ENCODE results near the gene RPS23. TPM values are rescaled to one million over a fixed set of nuclear protein-coding genes. Genes with fewer than 3 reads are reported as not detected.

Gene RPS23
- polyA plus RNA-seq = 3,808 TPM

DNA sequence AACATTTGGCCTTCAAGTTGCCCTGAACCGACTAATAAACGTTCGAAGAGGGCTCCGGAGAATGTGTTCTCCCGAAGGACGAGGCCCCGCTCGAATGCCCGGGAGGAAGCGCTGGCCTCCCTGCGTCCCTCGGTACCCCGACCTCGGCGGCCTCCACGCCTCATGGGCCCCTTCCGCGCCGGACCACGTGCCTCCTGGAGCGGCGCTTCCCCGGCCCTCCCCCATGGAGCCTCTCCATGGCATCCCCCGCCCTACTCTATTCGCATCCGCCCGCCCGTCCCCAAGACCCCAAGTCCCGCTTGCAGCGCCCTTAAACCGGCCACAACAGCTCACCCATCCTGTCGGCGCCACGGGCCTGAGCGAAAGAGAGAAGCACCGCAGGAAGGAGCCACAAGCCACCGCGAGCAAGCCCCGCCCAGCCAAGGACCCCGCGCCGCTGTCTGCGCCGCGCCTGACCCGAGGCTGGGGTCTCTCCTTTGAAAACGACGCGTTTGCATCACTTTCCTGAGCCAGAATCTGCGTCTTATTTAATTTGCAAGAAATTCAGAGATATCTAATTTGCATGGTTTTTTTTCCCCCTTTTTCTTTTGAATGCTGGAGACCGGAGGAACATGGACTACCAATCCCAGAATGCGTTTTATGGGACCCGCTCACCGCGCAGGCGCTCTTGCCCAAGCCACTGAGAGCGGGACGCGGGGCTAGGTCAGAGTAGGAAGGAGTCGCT, at the start of gene RPS23:
Gene RPS23, minus strand, starts transcription at position 368 of the 724 bp plus-strand sequence. Its CDS starts 31 bp downstream, at position 337.
- Mint-ChIP-seq H3K27me3 (no peaks in the 10 kb centered on the region), H3K27ac (peak within 1 kb of the TSS; percentile 97 to 99 (median 98)), H3K4me1 (peaks cover 22 to 49% (median 28%) of the 10 kb centered on the region in 3 donors), H3K36me3 (peaks cover 24% of the 10 kb centered on the region), H3K4me3 (peak within 1 kb of the TSS; percentile 90 to 99 (median 96)), H3K9me3 (no peaks in the 10 kb centered on the region)

DNA sequence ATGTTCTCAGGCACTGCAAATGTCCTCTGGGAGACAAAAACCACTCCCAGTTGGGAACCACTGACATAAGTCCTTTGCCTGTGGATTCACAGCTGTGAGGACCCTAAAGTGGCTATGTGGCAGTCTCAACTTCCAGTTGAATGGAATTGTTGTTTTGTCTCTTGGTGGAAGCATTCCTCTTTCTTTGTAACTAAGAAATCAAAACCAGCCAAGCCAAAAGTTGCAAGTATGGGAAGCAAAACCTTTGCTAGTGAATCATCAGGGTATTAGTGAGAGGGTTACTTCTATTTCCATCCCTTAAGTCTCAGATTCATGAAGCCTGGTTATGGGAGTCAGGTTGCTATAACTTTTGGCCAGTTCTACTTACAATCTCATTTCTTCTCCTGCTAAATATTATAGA, 49.8 kb upstream of the RPS23 start:
- no peaks in the 10 kb centered on the region for H3K9me3 Mint-ChIP-seq
- no peak overlapping the region for H3K4me3 Mint-ChIP-seq
- H3K4me1 Mint-ChIP-seq = no peaks in the 10 kb centered on the region
- H3K36me3 Mint-ChIP-seq = peaks cover 3% of the 10 kb centered on the region
- H3K27ac Mint-ChIP-seq = no peak overlapping the region
- H3K27me3 Mint-ChIP-seq = peaks cover 1% of the 10 kb centered on the region

GRCh38 chr5:82325996-82326395, 47.8 kb upstream of the RPS23 start:
- Mint-ChIP-seq H3K4me3 (no peak overlapping the region), H3K36me3 (peaks cover 3% of the 10 kb centered on the region), H3K9me3 (peaks cover 0 to 4% (median 0%) of the 10 kb centered on the region in 3 donors), H3K4me1 (no peaks in the 10 kb centered on the region), H3K27me3 (peaks cover 1% of the 10 kb centered on the region), H3K27ac (no peak overlapping the region)

GRCh38 chr5:82325155-82325554, 47.0 kb upstream of the RPS23 start:
- peaks cover 3% of the 10 kb centered on the region for H3K36me3 Mint-ChIP-seq
- H3K4me3 Mint-ChIP-seq = no peak overlapping the region
- no peaks in the 10 kb centered on the region for H3K4me1 Mint-ChIP-seq
- H3K27me3 Mint-ChIP-seq = peaks cover 2% of the 10 kb centered on the region
- peaks cover 0 to 4% (median 0%) of the 10 kb centered on the region in 3 donors for H3K9me3 Mint-ChIP-seq
- no peak overlapping the region for H3K27ac Mint-ChIP-seq

DNA sequence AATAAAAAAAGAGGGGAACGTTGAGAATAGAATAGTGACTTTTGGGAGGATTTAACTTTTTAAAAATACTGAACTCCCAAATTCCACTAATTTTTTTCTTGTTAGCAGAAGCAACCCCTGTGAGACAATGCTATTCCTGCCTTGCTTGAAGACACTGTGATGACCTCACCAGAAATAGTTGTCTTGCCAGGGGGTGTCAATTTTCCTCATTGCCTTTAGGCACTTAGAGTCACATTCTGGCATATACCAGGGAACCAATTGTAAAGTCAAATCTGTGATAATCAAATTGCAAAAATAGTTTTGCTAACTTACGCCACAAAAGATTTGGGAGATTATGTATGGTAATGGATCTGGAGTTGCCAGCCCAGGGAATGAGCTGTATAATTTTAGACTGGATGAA, 42.8 kb upstream of the RPS23 start:
- Mint-ChIP-seq H3K27ac (no peak overlapping the region), H3K9me3 (peaks cover 0 to 4% (median 0%) of the 10 kb centered on the region in 3 donors), H3K27me3 (peaks cover 6% of the 10 kb centered on the region), H3K36me3 (no peaks in the 10 kb centered on the region), H3K4me3 (no peak overlapping the region), H3K4me1 (no peaks in the 10 kb centered on the region)

DNA sequence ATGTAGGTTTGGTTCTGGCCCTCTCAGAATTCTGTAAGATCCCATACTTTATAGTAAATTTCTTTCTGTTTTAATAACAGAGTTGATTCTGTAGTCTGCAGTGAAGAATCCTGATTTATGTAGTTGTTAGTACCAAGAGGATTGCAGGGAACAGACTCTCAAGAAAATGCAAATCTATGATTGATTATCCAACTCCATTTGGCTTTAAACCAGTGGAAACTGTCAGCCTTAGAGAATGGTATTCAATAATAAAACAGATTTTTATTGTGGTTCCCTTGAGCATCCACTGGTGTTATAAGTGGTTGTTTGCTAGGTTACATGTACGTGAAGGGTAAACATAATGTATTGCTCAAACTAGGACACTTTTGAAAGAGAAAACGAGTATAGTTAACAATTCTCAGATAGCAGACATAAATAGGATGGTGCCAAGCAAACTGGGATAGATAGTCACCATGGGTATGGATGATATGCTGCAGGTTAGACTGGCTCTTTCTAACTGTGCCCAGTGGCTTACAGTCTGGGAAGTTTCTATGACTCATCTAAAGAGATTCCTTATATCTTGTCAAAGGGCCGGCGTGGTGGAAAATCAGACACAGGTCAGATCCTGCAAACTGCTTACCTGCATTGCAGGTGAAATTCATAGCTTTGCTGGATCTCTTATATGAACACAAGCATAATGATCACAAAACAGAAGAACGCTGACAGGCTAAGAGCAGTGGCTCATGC, 41.7 kb upstream of the RPS23 start:
- Mint-ChIP-seq H3K27me3 (peaks cover 6% of the 10 kb centered on the region), H3K9me3 (peaks cover 0 to 4% (median 0%) of the 10 kb centered on the region in 3 donors), H3K4me3 (no peak overlapping the region), H3K36me3 (peaks cover 2% of the 10 kb centered on the region), H3K27ac (no peak overlapping the region), H3K4me1 (no peaks in the 10 kb centered on the region)

DNA sequence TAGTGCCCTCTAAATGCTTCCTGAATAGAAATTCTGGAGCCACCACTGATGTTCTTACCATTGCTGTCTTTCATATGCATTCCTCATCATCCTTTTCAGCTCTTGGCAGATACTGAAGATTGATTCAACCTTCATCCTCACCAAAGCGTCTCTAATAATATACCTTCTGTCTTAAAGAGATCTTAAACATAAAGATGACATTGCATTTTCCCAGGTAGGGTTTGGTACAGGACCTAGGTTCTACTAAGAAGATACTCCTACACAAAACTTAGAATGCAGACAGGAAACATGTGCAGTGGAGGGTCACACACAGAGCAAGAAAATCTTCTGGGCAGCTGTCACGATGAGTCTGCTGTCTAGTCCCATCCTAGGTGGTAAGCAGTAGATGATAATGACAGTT, 41.0 kb upstream of the RPS23 start:
- Mint-ChIP-seq H3K4me1 (no peaks in the 10 kb centered on the region), H3K4me3 (no peak overlapping the region), H3K27me3 (peaks cover 6% of the 10 kb centered on the region), H3K9me3 (peaks cover 0 to 4% (median 0%) of the 10 kb centered on the region in 3 donors), H3K27ac (no peak overlapping the region), H3K36me3 (peaks cover 2% of the 10 kb centered on the region)

DNA sequence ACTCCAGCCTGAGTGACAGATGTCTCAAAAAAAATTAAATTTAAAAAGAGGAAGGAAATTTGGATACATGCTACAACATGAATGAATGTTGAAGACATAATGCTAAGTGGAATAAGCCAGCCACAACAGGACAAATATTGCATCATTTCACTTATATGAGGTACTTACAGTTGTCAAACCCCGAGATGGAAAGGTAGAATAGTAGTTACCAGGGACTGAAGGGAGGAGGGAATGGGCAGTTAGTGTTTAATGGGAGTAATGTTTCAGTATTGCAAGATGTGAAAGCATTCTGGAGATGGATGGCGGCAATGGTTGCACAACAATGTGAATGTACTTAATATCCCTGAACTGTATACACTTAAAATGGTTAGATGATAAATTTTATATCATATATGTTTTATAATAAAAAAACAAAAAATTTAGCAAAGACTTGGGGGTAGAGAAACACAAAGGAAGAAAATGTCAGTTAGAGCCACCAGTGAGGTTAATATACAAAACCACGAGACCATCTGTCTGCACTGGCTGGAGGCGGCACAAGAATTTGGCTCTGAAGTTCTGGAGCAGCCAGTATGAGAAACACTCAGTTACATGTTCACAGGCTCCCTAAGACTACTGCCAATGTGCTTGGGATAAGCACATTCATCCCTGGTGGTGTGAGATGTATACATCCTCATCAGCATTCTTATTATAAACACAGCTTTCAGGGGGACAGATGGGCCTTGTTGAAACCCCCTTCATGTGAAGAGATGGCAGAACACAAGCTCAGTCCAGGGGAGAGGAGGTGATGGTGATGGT, 37.0 kb upstream of the RPS23 start:
- no peak overlapping the region for H3K27ac Mint-ChIP-seq
- no peaks in the 10 kb centered on the region for H3K4me1 Mint-ChIP-seq
- H3K9me3 Mint-ChIP-seq = no peaks in the 10 kb centered on the region
- H3K36me3 Mint-ChIP-seq = peaks cover 7% of the 10 kb centered on the region
- no peak overlapping the region for H3K4me3 Mint-ChIP-seq
- H3K27me3 Mint-ChIP-seq = peaks cover 5% of the 10 kb centered on the region

DNA sequence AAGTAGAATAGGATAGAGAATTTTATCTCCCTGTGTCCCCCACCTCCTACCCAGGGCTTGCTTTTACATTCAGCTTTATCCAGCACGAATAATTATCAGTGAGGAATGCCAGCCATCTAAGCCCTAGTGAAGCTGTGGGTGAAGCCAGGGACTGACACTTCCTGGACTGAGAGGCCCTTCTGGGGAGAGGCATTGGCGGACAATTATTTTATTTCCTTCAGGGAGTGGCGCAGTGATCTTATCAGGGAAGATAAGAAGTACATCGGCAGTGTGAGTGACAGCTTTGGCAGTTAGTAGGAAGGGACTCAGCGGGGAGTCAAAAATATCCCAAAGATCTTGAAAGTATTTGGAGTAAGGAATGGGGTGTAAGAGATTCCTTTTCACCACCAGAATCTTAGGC, 34.9 kb upstream of the RPS23 start:
- no peaks in the 10 kb centered on the region for H3K4me1 Mint-ChIP-seq
- no peak overlapping the region for H3K27ac Mint-ChIP-seq
- peaks cover 2 to 6% (median 2%) of the 10 kb centered on the region in 3 donors for H3K9me3 Mint-ChIP-seq
- H3K27me3 Mint-ChIP-seq = peaks cover 2% of the 10 kb centered on the region
- H3K36me3 Mint-ChIP-seq = peaks cover 12% of the 10 kb centered on the region
- H3K4me3 Mint-ChIP-seq = no peak overlapping the region

- H3K27ac Mint-ChIP-seq = no peak overlapping the region
- H3K4me1 Mint-ChIP-seq = no peaks in the 10 kb centered on the region
- H3K36me3 Mint-ChIP-seq = peaks cover 12% of the 10 kb centered on the region
Measured at GRCh38 chr5:82312373-82312856, 34.3 kb upstream of the RPS23 start.

GRCh38 chr5:82309091-82309531, 31.0 kb upstream of the RPS23 start:
- no peaks in the 10 kb centered on the region for H3K27me3 Mint-ChIP-seq
- H3K4me3 Mint-ChIP-seq = no peak overlapping the region
- no peaks in the 10 kb centered on the region for H3K4me1 Mint-ChIP-seq
- peaks cover 2 to 6% (median 2%) of the 10 kb centered on the region in 3 donors for H3K9me3 Mint-ChIP-seq
- H3K27ac Mint-ChIP-seq = no peak overlapping the region
- H3K36me3 Mint-ChIP-seq = peaks cover 9% of the 10 kb centered on the region

More at GRCh38 chr5:82312373-82312856, 34.3 kb upstream of the RPS23 start:
- H3K9me3 Mint-ChIP-seq = peaks cover 2 to 6% (median 2%) of the 10 kb centered on the region in 3 donors
- peaks cover 2% of the 10 kb centered on the region for H3K27me3 Mint-ChIP-seq
- no peak overlapping the region for H3K4me3 Mint-ChIP-seq

DNA sequence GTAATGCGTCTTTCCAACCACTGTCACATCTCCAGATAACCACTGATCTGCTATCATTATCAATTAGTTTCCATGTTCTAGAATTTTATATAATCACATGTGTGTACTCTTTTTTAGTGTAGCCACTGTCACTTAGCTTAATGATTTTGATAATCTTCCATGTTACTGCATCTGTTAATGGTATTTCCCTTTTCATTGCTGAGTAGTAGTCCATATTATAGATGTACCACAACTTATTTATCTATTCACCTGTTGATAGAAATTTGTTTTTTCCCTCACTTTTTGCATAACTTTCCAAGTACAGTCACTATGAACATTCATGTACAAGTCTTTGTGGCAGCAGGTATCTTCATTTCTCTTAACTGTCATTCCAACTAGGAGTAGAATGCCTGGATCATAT, 30.3 kb upstream of the RPS23 start:
- no peak overlapping the region for H3K4me3 Mint-ChIP-seq
- H3K4me1 Mint-ChIP-seq = no peaks in the 10 kb centered on the region
- H3K9me3 Mint-ChIP-seq = peaks cover 2 to 6% (median 2%) of the 10 kb centered on the region in 3 donors
- no peaks in the 10 kb centered on the region for H3K27me3 Mint-ChIP-seq
- H3K27ac Mint-ChIP-seq = no peak overlapping the region
- peaks cover 8% of the 10 kb centered on the region for H3K36me3 Mint-ChIP-seq

- Mint-ChIP-seq H3K4me1 (no peaks in the 10 kb centered on the region), H3K27ac (no peak overlapping the region), H3K4me3 (no peak overlapping the region), H3K27me3 (no peaks in the 10 kb centered on the region), H3K9me3 (peaks cover 2 to 6% (median 2%) of the 10 kb centered on the region in 3 donors), H3K36me3 (peaks cover 7% of the 10 kb centered on the region)
Measured at GRCh38 chr5:82307451-82307850, 29.3 kb upstream of the RPS23 start.

- H3K36me3 Mint-ChIP-seq = peaks cover 5% of the 10 kb centered on the region
- no peak overlapping the region for H3K27ac Mint-ChIP-seq
- H3K9me3 Mint-ChIP-seq = peaks cover 2 to 6% (median 2%) of the 10 kb centered on the region in 3 donors
- H3K4me3 Mint-ChIP-seq = no peak overlapping the region
- no peaks in the 10 kb centered on the region for H3K27me3 Mint-ChIP-seq
- no peaks in the 10 kb centered on the region for H3K4me1 Mint-ChIP-seq
Measured at GRCh38 chr5:82306151-82306550, 28.0 kb upstream of the RPS23 start.

GRCh38 chr5:82301190-82301589, 23.0 kb upstream of the RPS23 start:
- Mint-ChIP-seq H3K9me3 (peaks cover 0 to 4% (median 0%) of the 10 kb centered on the region in 3 donors), H3K4me1 (no peaks in the 10 kb centered on the region), H3K36me3 (peaks cover 3% of the 10 kb centered on the region), H3K4me3 (no peak overlapping the region), H3K27ac (no peak overlapping the region), H3K27me3 (no peaks in the 10 kb centered on the region)
